Fibroblast of villous mesenchyme (primary cell): ENCODE data around the gene CAVIN4. TPM values are rescaled to one million over a fixed set of nuclear protein-coding genes. Genes with fewer than 3 reads are reported as not detected.

Experiments
- DNase-seq: peaks from one replicate; pipeline ENCODE4 v3.0.0-alpha.2; 2010; ENCODE audit warnings: low read depth
- H3K4me3 ChIP-seq: 2 replicates; pipeline ENCODE4 v1.5.1; 2011; ENCODE audit warnings: low read depth, mild to moderate bottlenecking, low read length
- total RNA-seq: library from RNA; depleted of rRNA; stranded (reverse); fragments of >200 nt; gene quantifications from 2 replicates; pipeline ENCODE4 v1.2.3, GENCODE V29; 2012
- TF ChIP-seq, protein P1 (sequence below): IDR thresholded peaks from 2 replicates; pipeline ENCODE4 v1.5.1; 2012; ENCODE audit warnings: low read depth, mild to moderate bottlenecking, low read length; ENCODE audit not compliant: insufficient read depth

The CAVIN4 gene
- total RNA-seq, 1 donor: 1.3 TPM

DNA sequence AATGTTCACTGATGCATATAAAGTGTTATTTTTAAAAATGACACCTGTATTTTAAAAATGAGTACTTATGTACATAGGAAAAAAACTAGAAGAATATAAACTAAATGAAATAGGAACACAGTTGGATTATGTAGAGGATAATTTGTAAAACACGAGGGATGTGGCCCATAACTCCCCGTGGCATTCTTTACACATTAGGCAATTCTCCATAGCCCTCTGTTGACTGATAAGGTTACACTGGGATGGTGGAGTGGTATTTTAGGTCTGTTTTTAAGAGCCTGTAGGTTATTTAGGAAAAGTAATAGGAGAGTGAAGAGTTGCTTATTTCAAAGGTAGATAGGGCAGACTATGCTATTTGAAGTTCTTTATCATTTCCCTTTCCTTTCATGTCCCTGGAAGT, 1.8 kb downstream of the CAVIN4 start:
- TF ChIP-seq, protein P1, sequence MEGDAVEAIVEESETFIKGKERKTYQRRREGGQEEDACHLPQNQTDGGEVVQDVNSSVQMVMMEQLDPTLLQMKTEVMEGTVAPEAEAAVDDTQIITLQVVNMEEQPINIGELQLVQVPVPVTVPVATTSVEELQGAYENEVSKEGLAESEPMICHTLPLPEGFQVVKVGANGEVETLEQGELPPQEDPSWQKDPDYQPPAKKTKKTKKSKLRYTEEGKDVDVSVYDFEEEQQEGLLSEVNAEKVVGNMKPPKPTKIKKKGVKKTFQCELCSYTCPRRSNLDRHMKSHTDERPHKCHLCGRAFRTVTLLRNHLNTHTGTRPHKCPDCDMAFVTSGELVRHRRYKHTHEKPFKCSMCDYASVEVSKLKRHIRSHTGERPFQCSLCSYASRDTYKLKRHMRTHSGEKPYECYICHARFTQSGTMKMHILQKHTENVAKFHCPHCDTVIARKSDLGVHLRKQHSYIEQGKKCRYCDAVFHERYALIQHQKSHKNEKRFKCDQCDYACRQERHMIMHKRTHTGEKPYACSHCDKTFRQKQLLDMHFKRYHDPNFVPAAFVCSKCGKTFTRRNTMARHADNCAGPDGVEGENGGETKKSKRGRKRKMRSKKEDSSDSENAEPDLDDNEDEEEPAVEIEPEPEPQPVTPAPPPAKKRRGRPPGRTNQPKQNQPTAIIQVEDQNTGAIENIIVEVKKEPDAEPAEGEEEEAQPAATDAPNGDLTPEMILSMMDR: no peak
- H3K4me3 ChIP-seq: no peak overlapping the region
- peak; percentile 28 for DNase-seq

DNA sequence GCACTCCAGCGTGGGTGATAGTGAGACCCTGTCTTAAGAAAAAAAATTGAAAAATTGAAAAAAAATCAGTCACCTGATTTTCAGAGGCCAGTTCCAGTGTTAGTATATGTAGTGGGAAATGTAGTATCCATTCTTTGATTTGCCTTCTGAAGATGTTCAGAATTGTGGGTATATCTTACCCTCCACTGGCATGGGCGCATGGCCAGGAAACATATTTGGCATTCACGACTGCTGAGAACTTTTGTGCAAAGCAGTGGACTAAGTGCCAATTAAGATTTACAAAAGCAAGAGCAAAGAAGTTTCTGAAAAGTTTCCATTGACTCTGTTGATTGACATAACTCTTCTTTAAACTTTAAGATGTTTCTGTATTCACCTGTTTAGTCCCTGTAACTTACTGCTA, 2.4 kb downstream of the CAVIN4 start:
- TF ChIP-seq, protein P1: no peak
- no peak overlapping the region for H3K4me3 ChIP-seq
- no peak for DNase-seq

DNA sequence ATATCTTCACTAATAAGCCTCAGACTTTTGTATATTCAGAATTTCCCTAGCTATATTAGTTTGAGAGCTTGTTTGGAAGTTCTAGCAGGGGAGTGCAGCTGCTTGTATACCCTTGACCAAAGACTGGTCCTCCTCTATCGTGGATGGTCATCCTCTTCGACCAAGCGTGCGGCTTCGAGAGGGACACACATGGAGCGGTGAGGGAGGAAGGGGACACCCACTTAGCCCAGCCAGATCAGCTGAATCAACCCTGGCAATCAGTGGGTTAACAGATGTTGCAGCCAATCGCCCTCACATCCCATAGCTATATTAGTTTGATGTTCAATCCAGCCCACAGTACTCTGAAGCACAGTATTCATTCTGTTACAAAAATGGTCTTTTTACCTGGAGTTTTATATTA, 3.2 kb downstream of the CAVIN4 start:
- no peak overlapping the region for H3K4me3 ChIP-seq
- TF ChIP-seq, protein P1: no peak
- DNase-seq: no peak

DNA sequence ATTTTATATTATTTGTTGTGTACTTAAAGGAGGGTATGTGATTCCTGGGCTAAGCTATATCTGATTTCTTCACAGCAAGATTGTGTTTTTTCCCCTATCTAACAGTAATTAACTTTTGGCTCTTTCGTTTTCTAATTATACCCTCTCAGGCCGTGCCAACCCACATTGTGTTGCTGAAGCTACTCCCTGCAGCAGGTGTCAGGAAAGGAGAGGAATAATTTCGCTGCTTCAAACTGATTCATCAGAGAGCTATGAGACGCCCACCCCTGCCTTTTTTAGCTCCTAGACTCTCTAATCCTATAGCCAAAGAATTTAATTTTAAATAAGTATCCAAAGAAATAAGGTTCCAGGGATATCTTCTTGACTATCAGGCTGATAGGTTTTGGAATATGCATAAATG, 3.8 kb downstream of the CAVIN4 start:
- no peak overlapping the region for H3K4me3 ChIP-seq
- TF ChIP-seq, protein P1: no peak
- no peak for DNase-seq

DNA sequence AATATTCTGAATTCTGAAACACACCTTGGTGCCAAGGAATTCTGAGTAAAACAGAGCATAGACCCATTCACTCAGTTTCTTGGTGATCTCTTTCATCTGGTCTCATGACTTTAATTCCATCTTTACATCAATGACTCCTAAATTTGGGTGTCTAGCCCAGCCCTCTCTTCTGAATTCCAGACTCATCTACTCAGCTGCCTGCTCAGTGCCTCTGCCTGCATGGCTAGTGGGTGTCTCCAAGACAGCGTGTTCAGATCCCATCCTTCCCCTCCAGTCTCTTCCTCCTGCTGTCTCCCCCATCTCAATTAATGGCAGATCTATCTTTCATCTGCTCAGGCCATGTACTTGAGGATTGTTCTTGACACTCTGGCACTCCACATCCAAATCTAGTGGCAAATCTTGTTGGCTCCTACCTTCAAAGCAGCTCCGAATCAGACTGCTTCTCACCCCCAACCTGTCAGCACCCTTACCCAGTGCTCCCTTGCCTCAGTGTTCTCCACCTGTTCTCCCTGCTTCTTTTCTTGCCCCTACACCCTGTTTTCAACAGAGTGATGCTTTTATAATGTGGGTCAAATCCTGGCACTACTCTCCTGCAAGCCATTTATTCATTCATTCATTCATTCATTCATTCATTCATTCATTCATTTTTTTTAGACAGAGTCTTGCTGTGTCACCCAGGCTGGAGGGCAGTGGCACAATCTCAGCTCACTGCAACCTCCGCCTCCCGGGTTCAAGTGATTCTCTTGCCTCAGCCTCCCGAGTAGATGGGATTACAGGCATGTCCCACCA, 5.3 kb downstream of the CAVIN4 start:
- H3K4me3 ChIP-seq: no peak overlapping the region
- DNase-seq: no peak
- TF ChIP-seq, protein P1: no peak

DNA sequence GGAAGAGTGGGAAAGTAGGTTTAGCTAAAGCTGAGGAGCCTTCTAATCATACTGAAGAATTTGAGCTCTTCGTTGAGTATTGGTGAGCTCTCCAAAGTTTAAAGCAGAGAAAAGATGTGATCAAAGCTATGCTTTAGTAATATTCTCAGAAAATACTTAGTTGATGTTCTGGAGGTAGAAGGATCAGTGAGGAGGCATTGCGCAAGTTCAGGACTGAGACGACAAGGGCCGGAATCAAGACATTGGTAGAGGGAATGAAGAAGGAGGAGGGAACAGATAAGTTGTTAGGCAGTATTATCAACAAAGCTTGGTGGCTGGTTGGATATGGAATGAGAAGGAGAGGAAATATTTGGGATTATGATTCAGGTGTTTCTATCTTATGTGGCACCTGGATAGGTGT, 7.1 kb downstream of the CAVIN4 start:
- TF ChIP-seq, protein P1: no peak

DNA sequence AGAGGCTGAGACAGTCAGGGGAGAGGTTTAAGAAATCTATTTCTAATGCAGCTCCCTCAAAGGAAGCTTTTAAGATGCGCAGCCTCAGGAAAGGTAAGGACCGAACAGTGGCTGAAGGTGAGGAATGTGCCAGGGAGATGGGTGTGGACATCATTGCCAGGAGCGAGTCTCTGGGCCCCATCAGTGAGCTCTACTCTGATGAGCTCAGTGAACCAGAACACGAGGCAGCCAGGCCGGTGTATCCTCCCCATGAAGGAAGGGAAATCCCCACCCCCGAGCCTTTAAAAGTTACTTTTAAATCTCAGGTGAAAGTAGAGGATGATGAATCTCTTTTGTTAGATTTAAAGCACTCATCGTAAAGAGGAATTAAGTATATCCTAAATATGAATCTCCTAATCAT, 8.2 kb downstream of the CAVIN4 start:
- TF ChIP-seq, protein P1: no peak
- H3K4me3 ChIP-seq: no peak overlapping the region
- no peak for DNase-seq

More for the DNA sequence above, 7.1 kb downstream of the CAVIN4 start:
- no peak overlapping the region for H3K4me3 ChIP-seq
- DNase-seq: no peak
